Left cardiac atrium (tissue), 4 donors: ENCODE data around the gene WWOX. TPM values are rescaled to one million over a fixed set of nuclear protein-coding genes. Genes with fewer than 3 reads are reported as not detected.
A peak's percentile ranks its signal among the peaks of the same experiment; 100 is the strongest.

Experiments
- ATAC-seq, 2 donors: fragments of 200-7000 bp; cut with Tn5 transposase; one replicate each; pipeline ENCODE4 v1.9.1; 2020; ENCODE audit warnings: mild to moderate bottlenecking in 2 of 2, moderate library complexity in 2 of 2
- DNase-seq: peaks from one replicate; pipeline ENCODE4 v3.0.0-alpha.2; 2020
- intact Hi-C, 2 donors: fragments of 100-400 bp; cut with DNase I; formaldehyde crosslinking; loops; one replicate each; pipeline versions ENCODE4 v1.14.1 to v1.15.1; 2022 to 2023
- total RNA-seq, 2 donors: library from RNA; stranded (reverse); fragmentation: NEBNext Ultra II Directional; extraction: Animal tissue kit (Norgen Biotek cat#: 25700); gene quantifications; one replicate each; pipeline ENCODE4 v1.2.1, GENCODE V29; 2021
- donor health status: DM: no; HTN: yes; CAD: no.
- donor health status: DM: no; HTN: yes; CAD: no; lungs with severe emphysema.
- donor health status: DM: yes; HTN: yes; CAD: no.
- donor health status: Dilated cardiomyopathy.

Gene WWOX
- total RNA-seq, 2 donors from 2014 or later = 7.6 to 8.6 TPM

DNA sequence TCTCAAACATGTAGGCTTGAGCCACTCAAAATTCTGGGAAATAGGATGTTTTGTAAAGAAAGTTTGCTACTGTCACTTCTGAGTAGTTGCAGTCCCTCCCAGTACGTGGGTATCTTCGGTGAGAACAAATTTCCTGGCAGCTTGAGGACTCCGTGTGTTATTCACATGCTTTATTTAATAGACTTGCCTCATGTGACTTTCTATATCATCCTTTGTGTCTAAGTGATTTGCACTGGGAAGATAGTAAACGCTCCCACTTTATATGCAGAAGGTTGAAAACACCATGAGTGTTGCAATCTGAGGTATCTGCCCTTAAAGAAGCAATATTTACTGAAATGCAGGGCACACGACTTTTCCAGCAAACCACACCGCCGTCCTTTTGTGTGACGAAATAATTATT lies 857.4 kb downstream of the WWOX start:
- intact Hi-C loops = no loop called here
- DNase-seq = no peak
- ATAC-seq = no peak

DNA sequence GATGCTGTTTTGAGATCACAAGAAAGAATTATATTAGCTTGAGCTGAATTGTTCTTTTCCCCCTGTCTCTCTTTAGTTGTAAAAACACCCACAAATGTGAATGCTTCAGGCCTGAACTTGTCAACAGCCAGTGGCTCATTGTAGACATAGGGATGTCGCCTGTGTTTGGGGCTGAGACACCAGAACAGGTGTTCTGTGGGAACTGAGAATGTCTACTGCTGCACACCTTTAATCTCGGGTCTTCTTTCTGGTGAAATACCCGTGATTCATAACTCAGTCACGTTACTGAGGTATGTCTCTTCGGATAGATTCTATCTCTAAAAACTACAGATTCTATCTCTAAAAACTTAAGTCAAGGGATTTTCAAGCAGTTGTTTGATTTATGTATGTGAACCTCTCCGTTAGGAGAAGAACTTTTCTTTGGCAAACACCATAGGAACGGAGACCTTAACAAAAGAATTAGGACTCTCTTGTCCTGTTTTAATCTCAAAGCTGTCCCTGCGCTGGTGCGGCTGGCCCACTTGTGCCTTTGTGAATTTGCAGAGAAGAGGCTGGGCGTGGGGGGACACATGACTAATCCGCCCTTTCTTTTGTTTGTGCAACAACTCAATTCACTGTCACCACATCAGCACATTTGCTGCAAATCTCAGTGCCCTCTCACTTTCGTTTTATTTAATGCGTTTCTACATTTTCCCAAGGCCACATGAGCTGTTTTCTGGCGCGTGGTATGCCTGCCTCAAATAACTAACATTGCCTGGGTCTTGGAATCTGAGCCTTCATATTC lies 858.1 kb downstream of the WWOX start:
- ATAC-seq (no peak), DNase-seq (no peak)
- intact Hi-C loops = no loop called here

DNA sequence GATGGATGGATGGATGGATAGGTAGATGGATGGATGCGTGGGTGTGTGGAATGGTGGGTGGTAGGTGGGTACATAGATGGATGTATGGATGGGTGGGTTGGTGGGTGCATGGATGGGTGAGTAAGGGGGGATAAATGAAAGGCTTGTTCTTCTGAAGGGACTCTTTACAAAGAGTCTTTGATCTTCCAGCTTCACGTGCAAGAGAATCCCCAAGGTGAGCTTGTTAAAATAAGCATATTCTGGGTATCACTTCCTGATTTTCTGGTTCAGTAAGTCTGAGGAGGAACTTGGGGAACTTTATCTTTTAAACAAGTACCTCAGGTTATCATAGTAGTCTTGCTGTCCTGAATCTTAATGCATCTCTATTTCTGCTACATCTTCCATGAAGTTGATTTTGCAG lies 862.0 kb downstream of the WWOX start:
- DNase-seq = no peak
- ATAC-seq = no peak
- intact Hi-C loops = no loop called here

DNA sequence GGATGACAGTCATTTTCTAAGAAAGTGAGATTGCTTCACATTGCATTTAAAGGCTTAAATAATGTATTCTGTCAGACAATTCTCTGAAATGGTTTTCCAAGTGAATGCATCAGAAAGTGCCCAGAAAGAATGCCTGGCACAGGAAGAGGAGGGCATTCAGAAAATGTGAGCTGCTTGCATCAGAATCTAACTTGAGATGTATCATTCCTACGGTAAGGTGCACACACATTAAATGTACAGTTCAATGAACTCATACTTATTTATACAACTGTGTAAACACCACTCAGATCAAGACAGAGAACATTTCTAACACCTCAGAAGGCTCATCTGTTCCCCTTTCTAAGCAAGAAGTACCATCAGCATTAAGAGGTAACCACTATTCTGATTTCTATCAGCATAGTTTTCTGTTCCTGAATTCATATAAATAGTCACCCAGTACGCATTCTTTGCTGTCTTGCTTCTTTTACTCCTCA lies 863.0 kb downstream of the WWOX start:
- DNase-seq = no peak
- intact Hi-C loops = no loop called here
- no peak for ATAC-seq

DNA sequence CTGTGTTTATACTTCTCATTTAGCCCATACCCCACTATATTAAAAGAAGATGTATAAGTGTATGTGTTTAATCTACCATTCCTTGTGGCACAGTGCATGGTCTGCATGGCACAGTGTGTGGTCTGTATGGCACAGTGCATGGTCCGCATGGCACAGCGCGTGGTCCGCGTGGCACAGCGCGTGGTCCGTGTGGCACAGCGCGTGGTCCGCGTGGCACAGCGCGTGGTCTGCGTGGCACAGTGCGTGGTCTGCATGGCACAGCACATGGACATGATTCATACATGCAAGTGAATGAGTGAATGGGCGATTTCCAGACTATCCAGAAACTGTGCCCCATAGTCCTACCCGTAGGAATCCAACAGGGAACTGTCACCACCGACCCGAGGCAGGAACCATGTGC lies 868.5 kb downstream of the WWOX start:
- ATAC-seq = no peak
- DNase-seq = no peak
- intact Hi-C loops = no loop called here

DNA sequence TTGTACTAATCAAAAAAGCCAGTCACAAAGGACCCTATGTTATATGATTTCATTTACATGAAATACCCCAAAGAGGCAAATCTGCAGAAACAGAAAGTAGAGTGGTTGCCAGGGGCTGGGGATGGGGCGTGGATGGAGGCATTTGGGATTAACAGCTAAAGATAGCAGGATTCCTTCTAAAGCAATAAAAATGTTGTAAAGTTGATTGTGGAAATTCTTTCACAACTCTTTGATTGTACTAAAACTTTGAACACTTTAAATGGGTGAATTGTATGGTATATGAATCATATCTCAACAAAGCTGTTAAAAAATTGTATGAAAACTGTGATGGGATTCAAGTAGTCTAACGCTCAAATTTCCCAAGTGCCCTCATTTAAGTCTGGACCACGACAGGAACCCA lies 870.3 kb downstream of the WWOX start:
- intact Hi-C loops = no loop called here
- ATAC-seq (no peak), DNase-seq (no peak)

DNA sequence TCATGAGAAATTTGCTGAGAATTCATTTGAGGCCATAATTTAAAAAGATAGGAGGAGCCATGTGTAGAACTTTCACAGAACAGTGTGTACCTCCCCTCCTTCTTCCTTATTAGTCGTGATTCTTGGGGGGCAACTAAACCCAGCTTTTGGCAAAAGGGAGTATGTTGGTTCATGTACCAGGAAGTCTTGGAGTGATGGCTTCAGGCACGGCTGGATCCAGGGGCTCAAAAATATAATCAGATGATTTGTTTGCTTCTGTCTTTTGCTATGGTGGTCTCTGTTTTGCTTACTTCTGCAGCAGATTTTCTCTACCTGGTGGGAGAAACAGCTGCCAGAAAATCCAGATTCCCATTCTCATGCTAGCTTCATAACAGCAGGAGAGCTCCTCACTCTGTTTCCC lies 871.2 kb downstream of the WWOX start:
- intact Hi-C loops = no loop called here
- ATAC-seq (no peak), DNase-seq (no peak)

DNA sequence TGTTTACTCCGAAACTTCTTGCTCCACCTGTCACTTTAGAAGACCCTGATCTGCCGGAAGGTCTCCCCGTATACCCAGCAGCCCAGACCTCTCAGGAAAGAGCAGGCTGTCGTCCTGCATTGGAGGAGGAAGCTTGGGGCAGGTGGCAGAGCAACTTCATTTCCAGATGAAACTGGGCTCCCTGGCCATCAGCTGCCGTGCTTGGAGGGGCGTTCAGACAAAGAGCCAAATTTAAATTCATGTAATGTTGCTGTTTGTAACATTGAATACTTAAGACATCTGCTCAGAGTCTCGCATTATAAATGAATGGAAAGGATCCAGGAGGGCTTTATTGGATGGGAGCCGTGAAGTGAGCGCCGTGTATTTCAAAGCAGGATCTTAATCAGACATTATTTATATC lies 872.6 kb downstream of the WWOX start:
- intact Hi-C loops = no loop called here
- ATAC-seq (no peak), DNase-seq (no peak)

DNA sequence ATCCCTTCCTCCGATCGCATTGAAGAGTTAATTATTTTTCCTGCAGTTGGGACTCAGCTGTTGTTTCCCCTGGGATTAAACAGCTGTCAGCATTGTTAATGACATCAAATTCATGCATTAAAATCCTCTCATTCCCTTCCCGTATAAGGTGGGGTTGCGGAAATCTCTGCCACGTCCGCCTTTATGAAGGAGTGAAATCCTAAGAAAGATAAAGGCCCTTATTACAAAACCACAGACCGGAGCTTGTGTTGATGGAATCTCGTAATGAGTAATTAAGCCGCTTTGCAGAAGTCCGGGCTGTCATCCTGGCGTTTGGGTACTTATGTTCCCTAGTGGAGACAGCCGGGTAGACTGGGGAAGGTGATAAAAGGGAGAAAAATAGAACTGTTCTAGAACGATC lies 873.5 kb downstream of the WWOX start:
- ATAC-seq = peak in 1 of 2 donors; percentile 56
- intact Hi-C loops = no loop called here
- DNase-seq = no peak

DNA sequence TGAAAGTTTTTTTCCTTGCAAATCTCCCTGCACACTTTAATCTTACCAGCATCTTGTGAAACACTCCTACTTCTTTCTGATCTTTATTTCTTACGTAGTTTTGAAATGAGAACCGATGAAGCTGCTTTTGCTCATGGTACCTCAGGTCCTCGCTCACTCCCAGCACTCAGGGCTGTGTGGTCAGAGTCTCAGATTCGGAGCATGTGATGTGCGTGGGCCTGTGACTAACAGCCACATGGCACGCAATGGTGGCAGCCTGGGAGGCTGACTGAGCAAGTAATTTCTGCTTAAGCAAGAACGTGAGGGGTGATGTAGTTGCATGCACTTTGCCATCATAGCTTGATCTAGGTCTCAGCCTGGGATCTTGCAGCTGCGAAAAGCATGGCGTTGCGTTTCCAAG lies 876.8 kb downstream of the WWOX start:
- ATAC-seq (no peak), DNase-seq (no peak)
- intact Hi-C loops = no loop called here

DNA sequence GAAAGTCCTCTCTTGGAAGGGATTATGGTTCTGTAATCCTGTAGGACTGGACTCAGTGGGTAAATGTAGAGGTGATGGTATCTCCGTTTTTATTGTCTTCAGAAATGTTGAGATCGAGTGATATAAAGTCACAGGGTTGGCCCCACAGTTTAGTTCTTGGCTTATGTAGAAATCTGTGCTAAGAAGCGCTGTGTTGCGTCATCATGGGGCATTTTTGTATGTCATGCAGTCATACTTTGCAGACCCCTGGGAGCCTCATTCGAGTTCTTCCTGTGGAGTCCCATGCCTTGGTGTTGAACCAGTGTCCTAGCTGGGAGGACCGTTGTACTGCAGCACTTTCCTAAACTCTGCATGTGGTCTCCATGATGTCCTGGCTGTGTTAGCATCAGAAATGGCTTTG lies 881.4 kb downstream of the WWOX start:
- ATAC-seq = no peak
- no peak for DNase-seq
- intact Hi-C loops = no loop called here

DNA sequence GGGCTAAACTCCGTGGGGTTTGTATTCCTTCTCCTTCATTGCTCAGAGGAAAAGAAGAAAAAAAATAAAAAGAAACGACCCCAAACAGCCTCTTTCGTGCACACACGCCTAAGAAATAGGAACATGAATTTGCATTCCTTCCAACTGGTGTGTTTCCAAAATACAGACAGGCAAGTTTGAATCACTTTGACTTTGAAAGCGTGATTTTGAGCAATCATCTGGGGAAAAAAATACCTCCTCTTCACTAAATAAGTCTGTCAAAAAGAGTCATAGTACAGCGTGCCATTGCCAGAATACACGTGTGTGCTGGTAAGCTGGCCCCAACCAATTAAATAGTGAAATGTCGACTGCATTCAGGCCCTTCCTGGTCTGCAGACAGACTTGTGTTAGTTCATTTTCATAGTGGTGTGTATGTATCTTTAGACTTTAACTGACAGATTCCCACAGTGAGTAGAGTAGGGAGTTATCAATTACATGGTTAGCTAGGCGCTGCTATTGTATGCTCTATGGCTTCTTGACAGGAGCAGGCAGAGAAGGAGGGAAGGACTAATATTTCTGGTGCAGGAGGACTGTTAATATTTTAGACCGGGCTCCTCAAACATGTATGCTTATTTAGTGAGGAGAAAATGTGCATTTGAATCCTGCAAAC lies 882.8 kb downstream of the WWOX start:
- no peak for ATAC-seq
- DNase-seq = no peak
- intact Hi-C loops = no loop called here

DNA sequence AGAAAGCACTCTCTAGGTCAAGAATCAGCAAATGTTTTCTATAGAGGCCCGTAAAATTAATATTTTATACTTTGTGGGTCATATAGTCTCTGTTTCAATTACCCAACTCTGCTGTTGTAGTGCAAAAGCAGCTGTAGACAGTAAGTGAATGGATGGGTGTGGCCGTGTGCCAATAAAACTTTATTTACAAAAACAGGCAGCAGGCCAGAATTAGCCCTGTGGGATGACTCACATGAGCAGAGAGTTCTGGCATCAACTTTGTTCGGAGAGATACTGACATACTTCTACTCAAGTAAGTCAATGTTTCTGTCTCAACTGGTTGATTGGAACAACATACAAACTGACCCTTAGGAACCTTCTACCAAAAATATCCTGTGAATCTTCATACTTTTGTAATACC lies 884.9 kb downstream of the WWOX start:
- no peak for DNase-seq
- ATAC-seq = peak in 1 of 2 donors; percentile 14
- intact Hi-C loops = no loop called here

DNA sequence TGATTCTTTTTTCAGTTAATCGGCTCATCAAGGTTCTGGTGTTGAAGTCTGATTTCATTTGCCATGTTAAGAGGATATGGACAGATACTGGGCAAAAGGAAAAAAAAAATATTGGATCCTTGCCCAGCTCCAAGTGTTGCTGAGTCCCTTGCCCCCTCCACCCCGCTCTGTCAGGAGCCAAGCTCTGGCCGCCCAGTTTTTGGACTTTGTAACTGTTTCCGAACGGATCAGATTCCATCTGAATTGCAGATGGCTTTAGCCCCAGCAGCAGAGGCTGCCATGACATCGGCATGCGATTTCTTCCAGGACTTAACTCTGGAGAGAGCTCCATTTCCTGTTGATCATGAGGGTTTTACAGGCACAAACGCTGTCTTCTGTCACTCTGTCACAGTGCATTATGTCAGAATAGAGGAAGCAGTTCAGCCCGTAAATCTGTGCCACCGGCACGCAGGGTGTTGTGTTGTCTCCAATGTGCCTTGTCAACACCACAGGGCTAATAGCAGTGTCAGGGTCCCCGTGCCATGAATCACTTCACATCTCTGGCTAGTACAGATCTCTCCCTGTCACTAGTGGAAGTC lies 885.5 kb downstream of the WWOX start:
- DNase-seq (peak; percentile 38), ATAC-seq (peak; percentile 92 to 93)
- intact Hi-C loops = no loop called here

DNA sequence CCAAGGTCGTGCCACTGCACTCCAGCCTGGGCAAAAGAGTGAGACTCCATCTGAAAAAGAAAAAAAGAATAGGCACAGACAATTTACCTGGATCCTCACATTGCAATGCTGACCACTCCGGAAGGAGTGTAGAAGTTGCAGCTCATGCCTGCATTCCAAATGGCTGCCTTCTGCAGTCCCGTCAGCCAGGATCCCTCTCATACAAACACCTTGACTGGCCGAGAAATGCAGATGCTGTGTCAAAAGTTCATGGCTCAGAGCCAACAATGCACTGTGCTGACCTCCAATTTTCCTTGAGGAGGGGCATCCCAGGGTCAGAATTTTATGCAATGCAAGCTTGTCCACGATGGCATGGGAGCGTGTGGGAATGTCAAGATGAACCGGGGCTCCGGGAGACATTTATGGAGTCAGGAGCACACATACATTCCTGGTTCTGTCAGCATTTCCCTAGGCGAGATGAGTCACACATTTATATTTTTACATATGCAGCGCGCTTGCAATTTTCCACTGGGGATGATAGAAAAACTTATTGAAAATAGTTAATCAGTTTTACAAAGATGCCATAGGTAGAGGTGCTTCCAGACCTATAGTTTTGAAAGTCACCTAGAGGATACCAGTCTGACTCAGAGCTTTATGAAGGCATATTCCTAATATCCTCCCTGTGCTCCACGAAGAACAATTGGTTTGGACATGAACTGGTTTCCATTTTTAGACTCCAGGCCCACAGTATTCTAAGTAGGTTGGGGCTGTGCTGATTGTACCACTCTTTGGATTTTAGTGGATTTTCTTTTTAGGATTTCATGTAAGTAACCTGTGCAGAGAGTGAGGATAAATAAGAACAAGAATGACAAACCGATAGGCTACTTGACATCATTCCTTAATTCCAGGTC lies 886.5 kb downstream of the WWOX start:
- DNase-seq = no peak
- intact Hi-C loops = no loop called here
- no peak for ATAC-seq

DNA sequence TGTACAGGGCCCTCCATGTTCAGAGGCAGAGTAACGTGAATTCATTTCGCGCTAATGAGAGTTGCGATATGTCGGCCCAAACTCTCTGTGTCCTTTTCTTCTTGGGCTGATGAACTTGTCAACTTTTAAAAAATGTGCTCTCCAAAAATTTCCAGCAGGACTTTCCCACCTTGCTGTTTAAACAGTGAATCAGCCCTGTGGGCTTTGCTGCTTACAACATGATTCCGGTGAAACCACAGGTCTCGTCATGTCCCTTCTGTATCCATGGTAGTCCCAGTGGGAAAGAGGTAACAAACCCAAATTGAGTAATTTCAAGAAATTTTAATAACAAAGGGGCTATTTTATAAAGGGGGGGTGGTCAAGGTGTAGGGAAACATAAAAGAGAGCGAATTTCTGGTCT lies 888.2 kb downstream of the WWOX start:
- intact Hi-C loops = no loop called here
- ATAC-seq = no peak
- no peak for DNase-seq

DNA sequence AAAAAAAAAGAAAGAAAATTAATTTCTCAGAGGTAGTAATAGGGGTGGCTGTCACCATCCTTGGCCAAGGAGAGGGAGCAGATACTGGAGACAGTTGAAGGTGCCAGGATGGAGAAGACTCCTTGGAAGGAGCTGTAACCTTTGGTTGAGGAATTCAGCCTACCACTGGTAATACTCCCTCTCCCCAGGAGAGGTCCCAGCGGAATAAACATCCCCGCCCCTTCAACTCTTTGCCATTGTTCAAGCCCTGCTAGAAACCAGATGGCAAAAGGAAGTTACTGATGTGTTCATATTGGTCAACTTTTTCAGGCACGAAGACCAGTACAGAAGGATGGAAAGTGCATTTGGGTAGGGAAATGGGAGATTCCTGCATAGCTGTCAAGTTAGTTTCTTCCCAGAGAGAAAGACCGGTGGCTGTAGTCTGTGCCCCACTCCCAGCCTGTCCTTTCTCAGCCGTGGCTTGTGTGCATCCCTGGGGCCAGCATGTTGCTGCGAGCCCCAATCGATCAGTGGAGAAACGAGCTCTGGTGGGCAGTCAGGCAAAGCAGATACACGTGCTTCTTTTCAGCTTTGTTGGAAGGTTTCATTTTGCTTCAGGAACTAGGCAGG lies 889.0 kb downstream of the WWOX start:
- ATAC-seq (no peak), DNase-seq (no peak)
- intact Hi-C loops = no loop called here

DNA sequence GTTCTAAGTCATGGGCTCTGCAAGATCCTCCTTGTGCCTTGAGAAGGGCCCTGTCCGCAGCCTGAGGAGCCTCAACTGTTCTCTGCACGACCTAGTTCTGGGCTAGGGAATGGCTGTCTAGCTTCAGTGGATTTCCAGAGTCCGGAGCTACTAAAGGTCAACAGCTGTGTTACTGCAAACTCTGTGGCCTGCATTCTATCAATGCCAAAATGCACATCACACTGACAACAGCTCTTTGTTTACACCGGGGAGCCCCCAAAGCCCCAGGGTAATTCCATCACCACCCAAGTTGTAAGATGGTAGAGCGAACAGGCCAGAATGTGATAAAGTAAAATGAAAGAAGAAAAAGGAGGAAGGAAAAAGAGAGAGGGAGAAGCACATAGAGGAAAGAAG lies 890.9 kb downstream of the WWOX start:
- ATAC-seq (no peak), DNase-seq (no peak)
- intact Hi-C loops = no loop called here

DNA sequence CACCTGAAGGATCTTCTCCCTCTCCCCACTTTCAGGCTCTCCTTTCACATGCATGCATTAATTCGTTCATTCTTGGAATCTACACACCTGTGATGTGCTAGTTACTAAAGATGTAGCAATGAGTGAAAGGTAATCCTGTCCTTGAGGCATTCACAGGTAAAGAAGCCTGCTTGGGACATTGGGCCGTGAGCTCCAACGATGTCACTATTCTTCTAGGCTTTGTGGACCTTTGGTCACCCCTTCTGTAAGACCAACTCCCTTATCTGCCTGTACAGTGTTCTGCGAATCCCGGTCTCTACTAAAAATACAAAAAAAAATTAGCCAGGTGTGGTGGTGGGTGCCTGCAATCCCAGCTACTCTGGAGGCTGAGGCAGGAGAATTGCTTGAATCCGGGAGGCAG lies 892.5 kb downstream of the WWOX start:
- DNase-seq = no peak
- no peak for ATAC-seq
- intact Hi-C loops = no loop called here
